SU-DHL-6 (cell line): ENCODE measurements around the gene UROS.

ENCODE experiments used
- H2AFZ ChIP-seq: fragments of 200-600 bp; sonication (generic); 2 replicates; pipeline ENCODE4 v1.6.1; 2014; ENCODE audit warnings: low read depth, mild to moderate bottlenecking, moderate library complexity, mixed read lengths, antibody characterized with exemption, low read length; ENCODE audit not compliant: severe bottlenecking
- H3F3A ChIP-seq: fragments of 200-600 bp; shearing (Covaris generic); 2 replicates; pipeline ENCODE4 v1.6.0; 2016; ENCODE audit warnings: antibody characterized with exemption, mild to moderate bottlenecking; ENCODE audit not compliant: insufficient read depth
- H3K27ac ChIP-seq: fragments of 200-600 bp; sonication (generic); 2 replicates; pipeline ENCODE4 v1.5.1; 2016; ENCODE audit warnings: low read depth, mild to moderate bottlenecking, low read length, moderate library complexity, mixed read lengths
- H3K27me3 ChIP-seq: fragments of 200-600 bp; sonication (generic), shearing (Covaris generic); 2 replicates; pipeline ENCODE4 v1.6.0; 2014; ENCODE audit warnings: mild to moderate bottlenecking, low read length
- H3K36me3 ChIP-seq: fragments of 200-600 bp; sonication (generic); 2 replicates; pipeline ENCODE4 v1.6.1; 2014; ENCODE audit warnings: mild to moderate bottlenecking, low read length, mixed read lengths
- H3K4me2 ChIP-seq: fragments of 300-600, 200-600 bp; shearing (Covaris generic), sonication (generic); 2 replicates; pipeline ENCODE4 v1.6.0; 2014; ENCODE audit warnings: low read length, low read depth, mild to moderate bottlenecking; ENCODE audit not compliant: poor library complexity, severe bottlenecking
- H3K4me3 ChIP-seq: fragments of 200-600 bp; sonication (generic); 2 replicates; pipeline ENCODE4 v1.5.1; 2014; ENCODE audit warnings: antibody characterized with exemption, low read length, mild to moderate bottlenecking, mixed read lengths; ENCODE audit not compliant: insufficient read depth, poor library complexity, severe bottlenecking
- H3K79me2 ChIP-seq: fragments of 200-600 bp; sonication (generic); 2 replicates; pipeline ENCODE4 v1.6.1; 2014; ENCODE audit warnings: mild to moderate bottlenecking, low read length, moderate library complexity; ENCODE audit not compliant: insufficient read depth
- H3K9ac ChIP-seq: fragments of 200-600 bp; sonication (generic); 2 replicates; pipeline ENCODE4 v1.7.0; 2014; ENCODE audit warnings: mild to moderate bottlenecking, low read length
- H3K9me2 ChIP-seq: fragments of 200-600 bp; sonication (generic); replicated peaks from 2 replicates; pipeline ENCODE4 v1.6.1; 2014; ENCODE audit warnings: low read length; ENCODE audit not compliant: insufficient read depth
- H3K9me3 ChIP-seq: fragments of 200-600 bp; sonication (generic); 2 replicates; pipeline ENCODE4 v1.6.1; 2014; ENCODE audit warnings: low read length, mixed read lengths; ENCODE audit not compliant: insufficient read depth
- H4K20me1 ChIP-seq: fragments of 200-600 bp; sonication (generic); 2 replicates; pipeline ENCODE4 v1.6.1; 2014; ENCODE audit warnings: low read depth, mild to moderate bottlenecking, antibody characterized with exemption, low read length, moderate library complexity, mixed read lengths
- CTCF ChIP-seq: fragments of 200-600 bp; sonication (generic); IDR thresholded peaks from one replicate; pipeline ENCODE4 v1.5.1; 2017; ENCODE audit warnings: antibody characterized with exemption, mild to moderate bottlenecking, low read length, moderate library complexity; ENCODE audit not compliant: insufficient read depth, poor library complexity, severe bottlenecking
- EZH2phosphoT487 ChIP-seq: fragments of 200-600 bp; sonication (generic), shearing (Covaris generic); conservative IDR thresholded peaks from 2 replicates; pipeline ENCODE4 v1.6.1; 2018; ENCODE audit warnings: mild to moderate bottlenecking, antibody characterized with exemption, low read length, moderate library complexity, mixed read lengths

The UROS gene

GRCh38 chr10:125823663-125824251, 699 bp upstream of the UROS start:
- Histone ChIP-seq H3K9me2 (no peaks in the 10 kb centered on the region), H3K4me2 (peak overlapping the region; percentile 79), H3K79me2 (peaks cover 50% of the 10 kb centered on the region), H3K9ac (peak overlapping the region; percentile 79), H3K27me3 (no peaks in the 10 kb centered on the region), H3F3A (peaks cover 4% of the 10 kb centered on the region; the same call in 1 of the 2 replicates), H3K27ac (peak overlapping the region; percentile 80), H4K20me1 (0 out of 2 replicates have a peak, but pooled peaks cover 4% of the 10 kb centered on the region), H3K4me3 (peak overlapping the region; percentile 86), H3K36me3 (peaks cover 16% of the 10 kb centered on the region), H3K9me3 (no peaks in the 10 kb centered on the region), H2AFZ (peak overlapping the region; percentile 75)
- TF ChIP-seq EZH2phosphoT487 (no peak), CTCF (no peak)

GRCh38 chr10:125820701-125821100, 2.4 kb downstream of the UROS start:
- peaks cover 4% of the 10 kb centered on the region; the same call in 1 of the 2 replicates for H3F3A ChIP-seq
- no peaks in the 10 kb centered on the region for H3K9me3 ChIP-seq
- H3K4me2 ChIP-seq: no peak overlapping the region
- H4K20me1 ChIP-seq: 0 out of 2 replicates have a peak, but pooled peaks cover 4% of the 10 kb centered on the region
- no peaks in the 10 kb centered on the region for H3K27me3 ChIP-seq
- no peaks in the 10 kb centered on the region for H3K36me3 ChIP-seq
- no peak overlapping the region for H3K9ac ChIP-seq
- H3K9me2 ChIP-seq: no peaks in the 10 kb centered on the region
- H3K79me2 ChIP-seq: peaks cover 29% of the 10 kb centered on the region
- H2AFZ ChIP-seq: no peak overlapping the region
- no peak overlapping the region for H3K4me3 ChIP-seq
- no peak overlapping the region for H3K27ac ChIP-seq
- TF ChIP-seq CTCF (no peak), EZH2phosphoT487 (no peak)

GRCh38 chr10:125817337-125817946, 5.6 kb downstream of the UROS start:
- no peak overlapping the region for H3K27ac ChIP-seq
- no peak for TF ChIP-seq CTCF
- no peak for TF ChIP-seq EZH2phosphoT487
- H3K4me3 ChIP-seq: no peak overlapping the region
- peaks cover 4% of the 10 kb centered on the region; the same call in 1 of the 2 replicates for H3F3A ChIP-seq
- H3K9ac ChIP-seq: no peak overlapping the region
- H3K9me2 ChIP-seq: no peaks in the 10 kb centered on the region
- no peak overlapping the region for H2AFZ ChIP-seq
- no peaks in the 10 kb centered on the region for H4K20me1 ChIP-seq
- peaks cover 1% of the 10 kb centered on the region; the same call in 1 of the 2 replicates for H3K79me2 ChIP-seq
- H3K9me3 ChIP-seq: no peaks in the 10 kb centered on the region
- H3K27me3 ChIP-seq: no peaks in the 10 kb centered on the region
- no peak overlapping the region for H3K4me2 ChIP-seq
- H3K36me3 ChIP-seq: no peaks in the 10 kb centered on the region
